DND-41 (cell line): Measurements from ENCODE around the gene CANT1.
A peak's percentile ranks its signal among the peaks of the same experiment; 100 is the strongest.

ENCODE experiments used
- ATAC-seq: fragments of 200-7000 bp; cut with Tn5 transposase; 3 replicates; pipeline ENCODE4 v1.9.1; 2021; ENCODE audit warnings: low read depth; ENCODE audit not compliant: insufficient read depth
- DNase-seq: peaks from one replicate; pipeline ENCODE4 v3.0.0-alpha.2; 2020
- H2AFZ ChIP-seq: 2 replicates; pipeline ENCODE4 v1.6.0; 2012; ENCODE audit warnings: low read depth, low read length
- H3K27ac ChIP-seq: 2 replicates; pipeline ENCODE4 v1.5.1; 2012; ENCODE audit warnings: low read length, inconsistent platforms
- H3K27me3 ChIP-seq: fragments of 200-600 bp; sonication (generic); 2 replicates; pipeline ENCODE4 v1.6.0; 2012; ENCODE audit warnings: low read length, mild to moderate bottlenecking, inconsistent platforms; ENCODE audit not compliant: insufficient read depth, poor library complexity
- H3K36me3 ChIP-seq: 2 replicates; pipeline ENCODE4 v1.5.1; 2012; ENCODE audit warnings: low read length, inconsistent platforms; ENCODE audit not compliant: insufficient read depth
- H3K4me1 ChIP-seq: 2 replicates; pipeline ENCODE4 v1.5.1; 2012; ENCODE audit warnings: mild to moderate bottlenecking, low read length; ENCODE audit not compliant: insufficient read depth
- H3K4me2 ChIP-seq: 2 replicates; pipeline ENCODE4 v1.6.0; 2012; ENCODE audit warnings: mild to moderate bottlenecking, moderate library complexity, low read length, inconsistent platforms; ENCODE audit not compliant: insufficient read depth
- H3K4me3 ChIP-seq, 2 experiments: fragments of 200-600 bp in 1 of 2; shearing (Covaris generic) in 1 of 2; 2 replicates each; pipeline ENCODE4 v1.5.1; 2012 to 2016; ENCODE audit warnings: inconsistent platforms in 2 of 2, low read length in 2 of 2, mild to moderate bottlenecking in 2 of 2, low read depth in 1 of 2, moderate library complexity in 1 of 2
- H3K79me2 ChIP-seq: 2 replicates; pipeline ENCODE4 v1.6.0; 2012; ENCODE audit warnings: low read length, inconsistent platforms; ENCODE audit not compliant: insufficient read depth
- H3K9ac ChIP-seq: 2 replicates; pipeline ENCODE4 v1.6.0; 2012; ENCODE audit warnings: low read depth, mild to moderate bottlenecking, inconsistent platforms, low read length, moderate library complexity
- H3K9me3 ChIP-seq: 2 replicates; pipeline ENCODE4 v1.5.1; 2012; ENCODE audit warnings: low read length, moderate library complexity, mild to moderate bottlenecking, inconsistent platforms; ENCODE audit not compliant: insufficient read depth, severe bottlenecking
- H4K20me1 ChIP-seq: 2 replicates; pipeline ENCODE4 v1.6.0; 2012; ENCODE audit warnings: low read length; ENCODE audit not compliant: insufficient read depth
- CTCF ChIP-seq: IDR thresholded peaks from 2 replicates; pipeline ENCODE4 v1.5.1; 2012; ENCODE audit warnings: borderline replicate concordance, low read length, moderate library complexity, mild to moderate bottlenecking; ENCODE audit not compliant: poor library complexity, severe bottlenecking; ENCODE audit errors: extremely low read depth
- EZH2 ChIP-seq: IDR thresholded peaks from 3 replicates; pipeline ENCODE4 v1.6.1; 2012; ENCODE audit warnings: borderline replicate concordance, low read depth, mild to moderate bottlenecking, moderate library complexity, low read length, inconsistent platforms; ENCODE audit not compliant: severe bottlenecking

CANT1 gene

GRCh38 chr17:79027274-79027924 lies 17.8 kb upstream of the CANT1 start:
- Histone ChIP-seq H3K27me3 (peaks cover 18% of the 10 kb centered on the region), H3K79me2 (no peaks in the 10 kb centered on the region), H3K9me3 (no peaks in the 10 kb centered on the region), H3K4me2 (no peak overlapping the region), H3K4me3 (no peak overlapping the region), H3K9ac (no peak overlapping the region), H3K36me3 (no peaks in the 10 kb centered on the region), H4K20me1 (peaks cover 13% of the 10 kb centered on the region), H2AFZ (no peak overlapping the region), H3K4me1 (peaks cover 22% of the 10 kb centered on the region), H3K27ac (no peak overlapping the region)
- TF ChIP-seq CTCF (no peak), EZH2 (no peak)
- DNase-seq (no peak), ATAC-seq (no peak)

- peaks cover 13% of the 10 kb centered on the region for H4K20me1 ChIP-seq
- H3K79me2 ChIP-seq = no peaks in the 10 kb centered on the region
- no peak overlapping the region for H3K4me2 ChIP-seq
- peaks cover 18% of the 10 kb centered on the region for H3K27me3 ChIP-seq
- H3K4me1 ChIP-seq = peaks cover 22% of the 10 kb centered on the region
- no peak overlapping the region for H3K27ac ChIP-seq
- DNase-seq (no peak), ATAC-seq (no peak)
- H3K9me3 ChIP-seq = no peaks in the 10 kb centered on the region
- no peak overlapping the region for H2AFZ ChIP-seq
- no peaks in the 10 kb centered on the region for H3K36me3 ChIP-seq
- no peak overlapping the region for H3K9ac ChIP-seq
- TF ChIP-seq EZH2 = no peak
- no peak for TF ChIP-seq CTCF
- H3K4me3 ChIP-seq = no peak overlapping the region
These were observed 17.1 kb upstream of the CANT1 start for GRCh38 chr17:79026376-79027273.

GRCh38 chr17:79024901-79025737 lies 15.6 kb upstream of the CANT1 start:
- H3K9ac ChIP-seq = peak overlapping the region; percentile 50; the same call in 1 of the 2 replicates
- no peak overlapping the region for H3K27ac ChIP-seq
- H3K36me3 ChIP-seq = no peaks in the 10 kb centered on the region
- TF ChIP-seq EZH2 (no peak), CTCF (no peak)
- H3K27me3 ChIP-seq = peaks cover 18% of the 10 kb centered on the region
- H2AFZ ChIP-seq = no peak overlapping the region
- H3K4me2 ChIP-seq = peak overlapping the region; percentile 86
- DNase-seq = no peak
- ATAC-seq = no peak
- no peaks in the 10 kb centered on the region for H3K79me2 ChIP-seq
- H3K9me3 ChIP-seq = no peaks in the 10 kb centered on the region
- peaks cover 13% of the 10 kb centered on the region for H4K20me1 ChIP-seq
- peak overlapping the region in 1 of 2 experiments; percentile 57; a peak in 3 of 4 replicates for H3K4me3 ChIP-seq
- peaks cover 22% of the 10 kb centered on the region for H3K4me1 ChIP-seq
